HG03460 (cell line): Measurements from ENCODE around the gene JAG1.

Source experiments
- ATAC-seq: cut with Tn5 transposase; IDR thresholded peaks from one replicate; pipeline ENCODE4 v1.9.1; 2021; ENCODE audit not compliant: unreplicated experiment

JAG1 gene

GRCh38 chr20:10653599-10654249 is 20.1 kb downstream of the JAG1 start:
- no peak for ATAC-seq

DNA sequence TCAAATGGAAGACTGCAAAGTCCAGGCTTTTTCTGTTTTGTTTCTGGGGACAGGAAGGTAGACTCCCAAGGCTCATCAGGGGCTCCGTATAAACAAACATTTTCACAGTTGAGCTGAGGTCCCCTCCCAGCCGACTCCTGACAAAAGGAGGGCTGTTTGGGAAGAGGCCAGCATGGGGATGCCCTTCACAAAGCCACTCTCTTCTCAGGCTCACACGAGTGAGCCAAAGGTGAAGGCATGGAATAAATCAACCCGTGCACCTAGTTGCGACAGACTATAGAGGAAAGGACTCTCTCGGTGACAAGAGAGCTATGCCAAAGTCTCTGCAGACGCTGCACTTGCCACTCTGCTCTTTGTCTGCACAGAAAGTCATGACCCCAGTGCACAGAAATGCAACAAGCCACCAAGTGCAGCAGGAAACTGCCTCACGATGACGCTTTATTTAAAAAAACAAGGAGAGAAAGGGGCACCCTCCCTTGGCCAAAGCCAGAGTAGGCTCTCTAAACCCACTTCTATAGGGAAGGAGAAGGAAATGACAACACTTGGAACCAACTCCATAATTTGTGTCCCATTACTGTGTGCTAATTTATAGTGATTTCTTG is 21.0 kb downstream of the JAG1 start:
- no peak for ATAC-seq

DNA sequence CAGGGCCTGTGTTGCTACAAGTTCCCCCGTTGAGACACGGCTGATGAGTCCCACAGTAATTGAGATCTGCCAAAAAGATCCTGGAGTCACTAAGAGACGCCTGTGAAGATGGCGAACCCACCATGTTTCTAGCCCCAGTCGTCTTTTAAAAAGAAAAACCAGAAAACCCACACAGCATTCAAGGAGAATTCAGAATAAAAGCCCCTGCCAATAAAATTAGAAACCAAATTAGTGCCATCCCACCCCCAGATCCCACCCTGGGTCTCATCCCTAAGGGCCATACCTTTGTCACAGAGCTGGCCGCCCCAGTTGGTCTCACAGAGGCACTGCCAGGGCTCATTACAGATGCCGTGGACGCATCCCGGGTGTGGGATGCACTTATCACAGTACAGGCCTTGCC is 21.6 kb downstream of the JAG1 start:
- ATAC-seq, result no peak

- ATAC-seq, result no peak
Observed at GRCh38 chr20:10651227-10651990, 22.4 kb downstream of the JAG1 start.

DNA sequence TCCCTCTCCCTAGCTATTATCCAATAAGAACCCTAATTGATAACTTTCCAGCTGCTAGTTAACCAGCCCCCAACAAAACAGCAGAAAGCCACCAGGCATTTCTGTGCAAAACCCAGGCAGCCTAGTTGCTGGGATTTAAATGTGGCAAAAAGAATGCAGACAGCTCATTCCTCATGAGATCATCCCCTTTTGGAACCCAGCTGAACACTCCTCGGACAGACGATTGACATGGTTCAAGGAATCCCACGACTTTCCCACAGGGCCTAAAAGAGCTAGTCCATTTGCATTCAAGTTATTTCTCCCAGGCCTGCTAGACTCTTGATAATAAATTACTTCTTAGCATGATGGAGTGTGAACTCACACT is 24.0 kb downstream of the JAG1 start:
- no peak for ATAC-seq

GRCh38 chr20:10649080-10649796 is 24.6 kb downstream of the JAG1 start:
- ATAC-seq, result no peak

DNA sequence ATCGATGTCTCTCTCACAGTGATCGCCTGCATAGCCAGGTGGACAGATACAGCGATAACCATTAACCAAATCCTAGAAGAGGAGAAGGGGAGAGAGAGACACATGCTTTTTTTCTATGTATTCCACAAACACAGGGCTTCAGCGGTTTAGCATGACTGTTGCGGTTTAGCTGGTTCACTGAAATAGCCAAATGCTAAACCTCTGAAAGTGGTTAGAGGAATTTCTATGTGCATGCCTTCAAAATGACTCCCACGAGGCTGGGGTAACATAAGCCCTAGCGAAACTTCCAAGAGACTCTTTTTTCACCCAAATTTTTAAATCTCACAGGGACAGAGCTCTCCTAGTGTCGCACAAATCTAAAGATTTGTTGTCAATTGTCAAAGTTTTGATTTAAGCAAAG is 25.1 kb downstream of the JAG1 start:
- ATAC-seq, result no peak

DNA sequence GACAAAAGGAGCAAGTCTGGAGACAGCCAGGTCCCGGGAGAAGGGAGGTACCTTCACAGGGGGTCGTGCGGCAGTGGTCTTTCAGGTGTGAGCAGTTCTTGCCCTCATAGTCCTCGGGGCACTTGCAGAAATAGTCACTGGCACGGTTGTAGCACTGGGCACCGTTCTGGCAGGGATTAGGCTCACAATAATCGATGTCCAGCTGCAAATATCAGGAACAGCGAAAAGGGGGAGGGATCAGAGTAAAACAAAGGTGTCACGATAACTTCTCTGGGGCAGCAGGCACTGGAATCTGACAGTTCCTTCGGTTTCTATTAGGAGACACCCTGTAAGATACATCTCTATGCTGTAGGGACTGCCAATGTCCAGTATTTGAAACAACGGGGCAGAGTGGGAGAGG is 25.9 kb downstream of the JAG1 start:
- no peak for ATAC-seq

DNA sequence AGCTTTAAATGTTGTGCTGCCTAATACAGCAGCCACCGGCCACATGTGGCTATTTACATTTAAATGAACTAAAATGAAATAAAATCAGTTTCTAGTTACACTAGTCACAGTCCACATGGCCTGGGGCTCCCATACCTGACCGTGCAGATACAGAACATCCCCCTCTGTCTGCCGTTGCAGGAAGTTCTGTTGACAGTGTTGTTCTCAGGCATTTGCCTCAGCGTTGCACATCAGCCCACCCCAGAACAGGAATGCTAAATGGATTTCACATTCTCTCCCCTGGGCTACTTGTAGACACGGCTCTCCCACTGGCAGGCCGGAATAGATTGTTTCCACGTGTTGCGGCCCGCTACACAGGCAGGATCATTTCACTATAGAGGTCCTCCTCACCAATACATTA is 26.3 kb downstream of the JAG1 start:
- ATAC-seq, result no peak

DNA sequence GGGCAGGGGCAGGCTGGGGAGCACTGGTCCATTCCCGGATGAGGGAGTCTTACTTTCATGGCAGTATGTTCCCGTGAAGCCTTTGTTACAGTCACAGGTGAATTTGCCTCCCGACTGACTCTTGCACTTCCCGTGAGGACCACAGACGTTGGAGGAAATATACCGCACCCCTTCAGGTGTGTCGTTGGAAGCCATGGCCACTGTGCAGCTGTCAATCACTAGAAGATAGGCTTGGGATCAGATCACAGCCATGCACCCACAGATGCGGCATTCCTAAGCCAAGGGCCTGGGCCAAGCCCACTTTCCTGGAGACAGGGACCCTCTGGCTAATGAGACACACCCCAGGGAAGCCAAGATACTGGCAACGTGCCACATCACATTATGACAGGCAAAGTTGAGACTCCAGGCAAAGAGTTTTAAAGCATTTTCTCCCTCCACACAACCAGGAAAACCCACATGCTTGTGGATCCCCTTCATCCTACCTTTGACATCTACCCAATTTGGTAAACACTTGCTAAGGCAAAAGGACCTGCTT is 26.8 kb downstream of the JAG1 start:
- ATAC-seq, result no peak

GRCh38 chr20:10646006-10646405 is 27.8 kb downstream of the JAG1 start:
- no peak for ATAC-seq

- ATAC-seq, result no peak
Observed at GRCh38 chr20:10645205-10645570, 28.6 kb downstream of the JAG1 start.

- no peak for ATAC-seq
Observed at GRCh38 chr20:10644458-10645204, 29.2 kb downstream of the JAG1 start.

- ATAC-seq, result no peak
Observed at GRCh38 chr20:10643560-10643873, 30.3 kb downstream of the JAG1 start.

DNA sequence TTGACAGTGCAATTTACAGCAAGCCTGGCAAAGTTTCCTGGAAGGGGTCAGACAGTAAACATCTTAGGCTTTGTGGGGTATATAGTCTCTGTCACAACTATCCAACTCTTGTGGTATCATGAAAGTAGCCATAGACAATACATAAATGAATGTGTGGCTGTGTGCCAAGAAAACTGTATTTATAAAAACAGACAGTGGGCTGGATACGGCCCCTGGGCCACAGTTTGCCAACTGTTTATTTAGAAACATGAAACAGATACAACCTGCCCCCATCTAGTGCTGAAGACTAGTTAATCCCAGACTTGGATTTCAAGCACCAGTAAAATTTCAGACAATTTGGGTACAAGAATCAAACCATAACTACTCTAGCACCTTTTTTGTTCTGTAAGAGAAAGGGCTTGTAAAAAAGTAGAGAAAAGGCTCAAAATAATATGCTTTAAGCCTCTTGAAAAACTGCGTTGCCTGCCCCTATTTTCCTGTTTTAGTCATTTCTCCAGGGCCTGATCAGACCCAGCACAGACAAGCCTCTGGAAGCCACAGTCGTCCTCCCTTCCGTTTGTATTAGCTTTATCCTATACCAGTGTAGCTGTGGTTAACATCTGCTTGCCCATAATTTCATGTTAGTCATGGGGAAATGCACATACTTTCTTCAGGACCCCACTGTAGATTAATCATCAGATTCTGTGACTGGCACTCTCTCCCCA is 30.8 kb downstream of the JAG1 start:
- no peak for ATAC-seq

DNA sequence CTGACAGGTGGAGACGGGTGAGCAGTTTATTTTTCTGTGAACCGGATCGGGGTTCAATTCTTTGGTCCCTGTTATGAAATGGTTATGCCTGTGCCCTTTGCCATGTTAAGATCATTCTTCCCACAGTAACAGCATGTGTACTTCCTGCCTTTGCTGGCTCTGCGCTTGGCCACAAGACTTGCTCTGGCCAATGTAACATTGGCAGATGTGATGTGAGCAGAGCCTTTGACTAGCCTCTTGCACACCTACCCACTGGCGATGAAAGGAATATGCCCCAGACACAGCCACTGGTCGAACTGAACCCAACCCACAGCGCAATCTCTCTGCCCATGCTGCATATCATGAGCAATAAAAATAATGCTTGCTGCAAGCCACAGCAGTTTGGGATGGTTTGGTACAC is 31.9 kb downstream of the JAG1 start:
- no peak for ATAC-seq

- no peak for ATAC-seq
Observed at GRCh38 chr20:10641467-10641866, 32.3 kb downstream of the JAG1 start.

DNA sequence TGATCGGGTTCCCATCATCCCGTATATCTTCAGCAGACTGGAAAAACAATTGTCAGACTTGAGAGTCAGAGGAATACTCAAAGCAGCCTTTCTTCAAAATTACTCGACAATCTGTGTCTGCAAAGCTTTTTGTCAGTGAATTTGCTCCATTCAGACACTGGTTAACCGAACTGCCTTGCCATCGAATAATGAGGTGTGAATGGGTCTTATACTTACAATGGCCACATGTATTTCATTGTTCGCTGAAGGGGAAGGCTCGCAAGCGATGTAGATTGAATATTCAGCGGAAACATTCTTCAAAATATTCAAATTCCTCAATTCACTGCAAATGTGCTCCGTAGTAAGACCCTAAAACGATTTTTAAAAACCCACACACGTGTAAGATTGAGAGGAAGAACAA is 32.9 kb downstream of the JAG1 start:
- ATAC-seq, result no peak

DNA sequence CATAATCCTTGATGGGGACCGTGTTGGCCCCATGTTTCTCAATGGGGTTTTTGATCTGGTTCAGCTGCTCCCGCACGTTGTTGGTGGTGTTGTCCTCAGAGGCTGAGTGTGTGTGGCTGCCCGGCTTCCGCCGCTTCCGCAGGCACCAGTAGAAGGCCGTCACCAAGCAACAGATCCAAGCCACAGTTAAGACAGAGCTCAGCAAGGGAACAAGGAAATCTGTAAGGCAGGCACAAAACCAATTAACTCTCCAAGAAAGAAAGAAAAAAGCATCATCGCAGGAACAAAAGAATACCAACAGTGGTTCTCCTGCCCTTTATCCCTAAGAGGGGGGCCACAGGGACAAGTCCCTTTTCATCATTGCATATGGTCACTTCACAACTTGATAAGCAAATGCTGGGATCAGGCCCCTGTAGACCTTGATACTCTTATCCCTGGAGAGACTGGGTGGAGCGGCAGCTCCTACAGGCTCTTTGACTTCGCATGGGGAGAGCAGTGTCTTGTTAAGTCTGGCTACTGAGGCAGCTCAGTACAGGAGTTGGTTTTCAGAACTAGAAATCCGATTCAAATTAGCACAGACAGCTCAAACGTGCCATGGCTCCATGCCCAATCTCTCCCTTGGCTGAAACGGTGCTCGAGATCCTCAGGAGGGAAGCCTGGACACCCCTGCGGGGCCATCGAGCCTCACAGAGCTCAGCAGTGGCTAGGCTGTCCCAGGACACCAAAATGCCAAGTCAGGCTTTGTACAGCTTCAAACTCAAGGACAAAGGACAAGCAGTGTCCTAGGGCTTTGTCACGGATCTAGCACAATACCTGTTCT is 33.9 kb downstream of the JAG1 start:
- ATAC-seq, result no peak
